ENCODE results near the gene LSM4.
"Not testable (repeated sequence)": the region's sequence is repeated elsewhere in the genome, so short reads cannot be mapped to it uniquely, and the experiment has no call there.

LSM4 gene

DNA sequence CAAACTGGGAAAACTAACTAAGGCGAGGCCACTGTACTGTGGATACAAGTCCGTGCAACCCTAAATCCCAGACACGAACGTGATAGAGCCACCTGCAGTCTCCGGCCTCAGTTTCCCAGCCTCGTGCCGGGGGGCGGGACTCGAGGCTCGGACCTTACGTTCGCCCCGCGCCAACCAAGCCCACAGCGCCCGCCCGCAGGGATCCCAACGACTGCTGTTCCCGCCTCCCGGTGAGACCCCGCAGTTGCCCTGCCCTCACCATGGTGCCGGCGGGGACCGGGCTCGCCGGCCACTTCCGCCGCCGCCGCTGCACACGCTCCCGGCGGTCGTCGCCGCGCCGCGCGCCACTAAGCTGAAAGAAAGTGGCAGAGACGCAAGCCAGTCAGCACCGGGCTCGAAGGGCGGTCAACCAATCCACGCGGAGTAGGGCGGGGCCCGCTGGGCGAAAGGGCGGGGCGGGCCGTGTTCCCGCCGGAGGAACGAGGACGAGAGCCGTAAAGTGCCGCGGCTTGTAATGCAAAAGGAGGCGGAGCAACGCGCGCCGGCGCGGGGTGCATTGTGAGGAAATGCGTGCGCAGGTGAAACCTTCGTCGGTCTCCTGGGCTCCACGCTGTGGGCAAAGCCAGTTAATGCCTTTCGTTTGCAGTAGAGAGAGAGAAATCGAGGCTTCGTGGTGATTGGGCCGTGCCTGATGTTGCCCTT is at the start of gene LSM4:
Gene LSM4, minus strand, starts transcription at position 318 of the 702 bp plus-strand sequence. Its CDS starts 56 bp downstream, at position 262.
- peak; percentile 93 for DNase-seq

DNA sequence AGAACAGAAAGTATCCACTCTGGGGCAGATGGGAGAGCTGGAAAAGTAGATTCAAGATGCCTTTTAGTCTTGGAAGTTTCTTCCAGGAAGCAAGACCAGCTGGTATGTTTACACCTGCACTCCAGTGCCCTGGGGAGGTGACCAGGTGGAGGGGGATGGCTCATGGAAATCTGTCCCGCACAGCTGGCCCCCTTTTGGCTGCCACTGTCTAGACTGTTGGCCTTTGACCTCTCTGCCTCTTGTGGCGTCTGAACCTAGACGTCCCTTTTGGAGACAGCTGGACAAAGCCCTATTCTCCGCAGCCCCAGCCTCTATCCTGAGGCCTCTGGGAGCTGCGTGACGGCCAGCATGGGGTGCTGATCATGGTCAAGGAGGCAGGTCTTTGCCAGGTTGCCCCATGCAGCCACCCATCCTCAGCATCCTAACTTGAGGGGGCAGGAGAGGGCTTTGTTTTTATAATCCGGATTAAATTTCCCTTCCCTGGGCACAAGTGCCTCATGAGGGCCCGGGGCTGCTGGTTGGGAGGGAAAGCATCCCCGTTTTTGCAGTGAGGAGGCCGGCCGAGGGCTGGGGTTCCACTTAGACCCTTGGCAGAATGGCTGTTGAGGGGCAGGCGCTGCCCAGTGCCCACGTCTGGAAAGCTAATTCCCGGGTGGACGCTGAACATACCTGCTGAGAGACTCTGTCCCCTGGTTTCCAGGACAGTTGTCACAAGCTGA is 45.8 kb upstream of the LSM4 start:
- DNase-seq: no peak

DNA sequence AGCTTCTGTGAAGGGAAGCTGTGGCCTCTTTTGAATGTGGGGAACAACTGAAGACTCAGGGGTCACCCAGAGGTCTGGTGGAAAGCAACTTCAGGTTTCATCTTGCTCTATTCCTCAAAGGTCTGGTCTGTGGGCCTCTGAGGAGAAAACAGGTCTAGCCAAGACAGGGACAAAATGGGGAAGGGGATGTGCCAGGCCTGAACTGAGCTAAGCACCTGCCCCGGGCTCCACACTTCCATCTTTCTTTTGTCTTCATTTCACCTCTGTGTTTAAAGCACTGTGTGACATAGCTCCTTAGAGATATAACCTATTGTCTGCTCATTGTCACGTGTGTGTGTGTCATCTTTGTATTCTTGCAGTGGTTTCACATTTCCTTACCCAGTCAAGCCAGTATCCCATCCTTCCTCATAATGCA is 43.2 kb upstream of the LSM4 start:
- DNase-seq: no peak

DNA sequence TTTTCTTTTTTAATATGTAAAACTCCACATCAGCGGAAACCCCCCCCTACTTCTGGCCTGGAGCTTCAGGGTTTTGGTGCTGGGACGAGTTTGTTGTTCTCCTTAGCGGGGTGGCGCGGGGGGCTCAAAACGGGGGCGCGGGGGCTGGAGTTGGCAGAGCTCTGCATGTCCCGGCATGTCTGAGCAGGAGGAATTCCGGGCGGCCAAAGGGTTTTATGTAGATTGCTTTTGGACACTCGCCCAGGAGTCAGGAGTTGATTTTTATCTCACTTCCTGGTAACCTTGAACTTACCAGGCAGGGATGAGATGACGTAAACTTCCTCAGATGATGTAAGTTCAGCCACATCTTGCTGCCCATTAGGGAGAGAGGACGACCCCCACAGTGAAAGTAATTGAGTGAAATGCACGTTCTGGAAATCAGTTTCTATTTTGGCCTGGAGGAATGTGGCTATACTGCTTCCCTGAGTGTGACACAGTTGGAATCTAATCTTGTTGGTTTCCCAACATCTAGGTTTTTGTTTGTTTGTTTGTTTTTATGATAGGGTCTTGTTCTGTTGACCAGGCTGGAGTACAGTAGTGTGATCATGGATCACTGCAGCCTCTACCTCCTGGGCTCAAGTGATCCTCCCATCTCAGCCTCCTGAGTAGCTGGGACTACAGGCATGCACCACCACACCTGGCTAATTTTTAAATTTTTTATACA is 42.1 kb upstream of the LSM4 start:
- no peak for DNase-seq

DNA sequence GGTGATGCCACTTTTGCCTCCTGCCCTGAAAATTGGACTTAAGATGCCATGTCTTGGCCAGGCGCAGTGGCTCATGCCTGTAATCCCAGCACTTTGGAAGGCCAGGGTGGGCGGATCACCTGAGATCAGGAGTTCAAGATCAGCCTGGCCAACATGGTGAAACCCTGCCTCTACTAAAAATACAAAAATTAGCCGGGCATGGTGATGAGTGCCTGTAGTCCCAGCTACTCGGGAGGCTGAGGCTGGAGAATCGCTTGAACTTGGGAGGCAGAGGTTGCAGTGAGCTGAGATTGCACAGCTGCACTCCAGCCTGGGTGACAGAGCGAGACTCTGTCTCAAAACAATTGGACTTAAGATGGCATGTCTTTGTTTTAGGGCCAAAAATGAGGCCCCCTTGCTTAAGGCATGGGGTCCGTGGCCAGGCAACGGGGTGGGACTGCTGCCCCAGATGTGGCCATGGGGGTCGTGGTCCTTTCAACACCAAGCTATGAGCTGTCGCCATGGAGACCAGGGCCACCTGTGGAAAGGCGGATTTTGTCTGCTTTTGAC is 41.5 kb upstream of the LSM4 start:
- not testable (repeated sequence) for DNase-seq

DNA sequence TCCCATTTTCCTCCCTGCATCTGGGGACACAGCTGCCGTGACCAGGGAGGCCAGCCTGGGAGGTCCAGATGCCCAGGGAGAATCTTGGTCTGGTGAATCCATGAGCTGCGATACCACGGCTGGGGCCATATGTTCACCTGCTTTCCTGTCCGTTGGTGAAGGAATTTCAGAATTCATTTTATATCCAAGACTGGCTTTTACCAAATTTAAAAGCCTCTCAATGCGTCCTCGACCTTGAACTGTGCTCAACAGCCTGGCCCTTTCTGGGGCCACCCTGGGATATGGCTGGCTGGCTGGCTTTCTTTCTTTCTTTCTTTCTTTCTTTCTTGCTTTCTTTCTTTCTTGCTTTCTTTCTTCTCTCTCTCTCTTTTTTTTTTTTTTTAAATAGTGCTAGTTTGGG is 40.9 kb upstream of the LSM4 start:
- DNase-seq: no peak

DNA sequence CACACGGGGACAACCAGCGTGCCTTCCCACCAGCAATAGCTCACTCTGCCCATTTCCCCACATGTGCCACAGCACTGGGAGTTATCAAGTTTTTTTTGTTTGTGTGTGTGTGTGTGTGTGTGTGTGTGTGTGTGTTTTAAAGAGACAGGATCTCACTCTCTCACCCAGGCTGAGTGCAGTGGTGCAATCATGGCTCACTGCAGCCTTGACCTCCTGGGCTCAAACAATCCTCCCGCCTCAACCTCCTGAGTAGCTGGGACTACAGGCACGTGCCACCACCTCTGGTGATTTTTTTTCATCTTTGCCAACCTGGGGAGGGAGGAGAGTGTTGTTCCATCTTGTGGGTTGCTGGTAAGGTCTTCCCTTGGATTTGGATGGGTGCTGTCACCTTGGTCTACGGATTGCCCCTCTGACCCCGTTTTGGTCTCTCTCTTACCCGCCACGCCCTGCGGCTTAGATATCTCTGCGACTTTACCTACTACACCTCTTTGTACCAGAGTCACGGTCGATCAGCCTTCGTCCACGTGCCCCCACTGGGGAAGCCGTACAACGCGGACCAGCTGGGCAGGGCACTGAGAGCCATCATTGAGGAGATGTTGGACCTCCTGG is 40.2 kb upstream of the LSM4 start:
- DNase-seq: no peak

DNA sequence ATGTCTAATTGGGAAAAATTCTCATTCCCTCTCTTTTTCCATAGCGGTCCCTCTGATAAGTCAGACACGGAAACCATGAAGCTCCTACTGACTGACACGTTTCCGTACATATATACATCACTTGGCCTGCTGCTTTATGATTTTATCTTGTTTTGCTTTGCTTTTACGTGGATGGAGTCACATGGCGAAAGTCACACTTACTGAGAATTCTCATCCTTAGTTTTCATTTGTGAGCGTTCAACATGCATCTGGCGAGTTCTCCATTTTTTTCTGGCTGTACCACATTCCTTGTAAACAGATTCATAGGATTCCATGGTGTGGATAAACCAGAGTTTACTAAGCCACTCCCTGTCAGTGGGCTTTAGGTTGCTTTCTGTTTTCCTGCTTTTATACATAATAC is 38.8 kb upstream of the LSM4 start:
- DNase-seq: no peak

DNA sequence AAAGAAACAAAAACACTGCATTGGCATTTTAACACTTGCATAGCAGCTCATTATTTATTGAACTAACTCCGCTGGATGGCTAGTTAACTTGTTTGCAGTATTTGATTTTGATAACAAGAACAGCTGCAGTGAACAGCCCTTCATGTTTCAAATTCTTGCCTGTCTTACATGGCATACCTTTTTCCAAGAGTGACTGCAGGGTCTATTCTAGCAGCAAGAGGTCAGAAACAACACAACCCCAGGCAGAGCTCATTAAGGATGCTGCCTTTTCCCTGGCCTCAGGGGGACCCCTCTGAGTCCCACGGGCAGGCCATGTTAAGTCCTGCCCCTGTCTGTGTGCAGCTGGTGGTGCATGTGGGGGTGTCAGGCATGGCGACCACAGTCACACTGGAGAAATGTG is 34.2 kb upstream of the LSM4 start:
- DNase-seq: no peak

DNA sequence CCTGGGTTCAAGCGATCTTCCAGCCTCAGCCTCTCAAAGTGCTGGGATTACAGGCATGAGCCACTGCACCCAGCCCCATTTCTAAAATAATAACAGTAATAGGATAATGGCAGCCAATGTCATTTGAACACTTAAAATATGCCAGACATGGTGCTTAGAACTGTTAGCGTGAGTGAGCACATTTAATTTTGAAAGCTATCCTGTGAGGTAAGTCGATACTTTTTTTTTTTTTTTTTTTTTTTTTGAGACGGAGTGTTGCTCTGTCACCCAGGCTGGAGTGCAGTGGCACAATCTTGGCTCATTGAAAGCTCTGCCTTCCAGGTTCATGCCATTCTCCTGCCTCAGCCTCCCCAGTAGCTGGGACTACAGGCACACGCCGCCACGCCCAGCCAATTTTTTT is 31.9 kb upstream of the LSM4 start:
- DNase-seq: not testable (repeated sequence)

DNA sequence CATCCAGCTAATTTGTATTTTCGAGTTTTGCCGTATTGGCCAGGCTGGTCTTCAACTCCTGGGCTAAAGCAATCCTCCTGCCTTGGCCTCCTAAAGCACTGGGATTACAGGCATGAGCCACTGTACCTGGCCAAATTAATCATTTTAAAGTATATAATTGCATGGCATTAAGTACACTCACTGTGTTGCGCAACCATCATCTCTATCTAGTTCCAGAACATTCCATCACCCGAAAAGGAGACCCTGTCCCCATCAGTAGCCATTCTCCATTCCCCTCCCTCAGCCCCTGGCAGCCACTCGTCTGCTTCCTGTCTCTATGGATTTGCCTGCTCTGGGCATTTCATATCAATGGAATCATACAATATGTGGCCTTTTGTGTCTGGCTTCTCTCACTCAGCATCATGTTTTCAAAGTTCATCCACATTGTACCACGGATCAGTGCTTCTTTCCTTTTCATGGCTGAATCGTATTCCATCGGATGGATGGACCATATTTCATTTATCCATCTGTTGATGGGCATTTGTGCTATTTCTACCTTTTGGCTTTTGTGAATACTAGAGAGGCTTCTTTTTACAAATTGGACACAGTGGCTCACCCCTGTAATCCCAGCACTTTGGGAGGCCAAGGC is 30.6 kb upstream of the LSM4 start:
- DNase-seq: no peak

DNA sequence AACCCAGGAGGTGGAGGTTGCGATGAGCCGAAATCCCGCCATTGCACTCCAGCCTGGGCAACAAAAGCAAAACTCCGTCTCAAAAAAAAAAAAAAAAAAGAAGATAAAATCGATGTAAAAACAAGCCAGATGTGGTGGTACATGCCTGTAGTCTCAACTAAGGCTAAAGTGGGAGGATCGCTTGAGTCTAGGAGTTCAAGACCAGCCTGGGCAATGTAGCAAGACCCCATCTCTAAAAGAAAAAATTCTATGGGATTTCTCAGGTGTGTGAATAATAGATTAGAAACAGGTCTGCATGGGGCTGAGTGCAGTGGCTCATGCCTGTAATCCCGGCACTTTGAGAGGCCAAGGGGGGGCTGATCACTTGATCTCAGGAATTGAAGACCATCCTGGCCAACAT is 28.7 kb upstream of the LSM4 start:
- no peak for DNase-seq

DNA sequence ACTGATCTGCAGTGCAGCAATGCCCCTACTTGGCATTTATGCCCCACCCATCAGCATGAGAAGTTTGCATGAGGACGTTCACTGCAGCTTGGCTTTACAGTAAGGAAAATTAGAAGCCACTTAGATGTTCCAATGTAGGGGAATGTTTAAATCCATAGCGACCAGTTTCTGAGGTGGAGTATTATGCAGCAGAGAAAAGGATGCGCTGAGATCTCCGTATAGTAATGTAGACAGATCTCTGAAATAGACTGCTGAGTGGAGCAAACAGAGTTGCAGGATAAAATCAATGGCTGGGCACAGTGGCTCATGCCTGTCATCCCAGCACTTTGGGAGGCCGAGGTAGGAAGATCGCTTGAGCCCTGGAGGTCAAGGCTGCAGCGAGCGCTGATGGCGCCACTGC is 27.6 kb upstream of the LSM4 start:
- no peak for DNase-seq

DNA sequence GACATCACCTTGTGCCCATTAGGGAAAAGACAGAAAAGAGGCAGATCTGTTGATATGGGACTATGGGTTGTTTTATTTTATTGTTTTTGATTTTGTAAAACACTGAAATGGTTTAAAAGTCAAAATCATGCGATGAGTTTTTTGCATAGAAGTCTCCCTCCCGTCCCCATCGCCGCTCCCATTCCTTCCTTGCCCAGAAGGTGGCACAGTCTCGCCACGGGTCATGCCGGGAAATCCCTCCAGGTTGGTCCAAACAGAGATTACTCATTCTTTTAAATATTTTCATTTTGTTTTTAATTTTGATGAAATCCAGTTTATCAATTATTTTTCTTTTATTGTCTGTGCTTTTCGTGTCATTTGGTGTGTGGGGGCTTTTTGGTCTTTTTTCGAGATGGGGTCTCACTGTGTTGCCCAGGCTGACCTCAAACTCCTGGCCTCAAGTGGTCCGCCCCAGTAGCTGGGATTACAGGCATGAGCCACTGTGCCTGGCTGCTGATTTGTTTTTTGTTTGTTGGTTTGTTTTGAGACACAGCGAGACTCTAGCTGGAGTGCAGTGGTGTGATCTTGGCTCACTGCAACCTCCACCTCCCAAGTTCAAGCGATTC is 26.8 kb upstream of the LSM4 start:
- DNase-seq: no peak

DNA sequence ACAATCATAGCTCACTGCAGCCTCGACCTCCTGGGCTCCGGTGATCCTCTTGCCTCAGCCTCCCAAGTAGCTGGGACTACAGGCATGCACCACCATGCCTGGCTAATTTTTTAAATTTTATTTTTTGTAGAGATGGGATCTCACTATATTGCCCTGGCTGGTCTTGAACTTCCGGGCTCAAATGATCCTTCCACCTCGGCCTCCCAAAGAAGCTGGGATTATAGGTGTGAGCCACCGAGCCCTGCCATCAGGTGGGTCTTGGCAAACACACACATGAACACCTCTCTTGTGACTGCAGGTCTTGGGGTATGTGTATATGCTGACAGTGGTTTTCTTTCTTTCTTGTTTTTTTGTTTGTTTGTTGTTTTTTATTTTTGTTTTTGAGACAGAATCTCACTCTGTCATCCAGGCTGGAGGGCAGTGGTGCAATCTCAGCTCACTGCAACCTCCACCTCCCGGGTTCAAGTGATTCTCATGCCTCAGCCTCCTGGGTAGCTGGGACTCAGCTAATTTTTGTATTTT is 26.0 kb upstream of the LSM4 start:
- DNase-seq: not testable (repeated sequence)

DNA sequence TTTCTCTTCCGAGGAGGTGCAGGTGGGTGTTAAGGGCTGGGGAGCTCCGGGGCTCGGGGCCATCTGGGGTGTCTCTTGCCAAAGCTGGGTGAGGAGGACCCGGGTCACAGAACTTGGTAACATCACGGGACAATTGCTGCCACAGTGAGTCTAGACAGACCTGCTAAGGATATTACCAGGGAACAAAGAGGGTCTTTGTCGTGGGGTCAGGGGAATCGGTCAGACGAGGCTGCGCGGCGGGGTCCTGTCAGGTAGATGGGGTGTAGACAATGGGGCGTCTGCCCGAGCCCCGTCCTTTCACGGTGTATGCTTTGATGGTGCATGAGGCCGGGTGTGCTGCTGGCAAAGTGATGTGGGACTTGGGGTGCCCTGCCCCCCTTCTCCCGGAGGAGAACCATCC is 25.3 kb upstream of the LSM4 start:
- DNase-seq: no peak

DNA sequence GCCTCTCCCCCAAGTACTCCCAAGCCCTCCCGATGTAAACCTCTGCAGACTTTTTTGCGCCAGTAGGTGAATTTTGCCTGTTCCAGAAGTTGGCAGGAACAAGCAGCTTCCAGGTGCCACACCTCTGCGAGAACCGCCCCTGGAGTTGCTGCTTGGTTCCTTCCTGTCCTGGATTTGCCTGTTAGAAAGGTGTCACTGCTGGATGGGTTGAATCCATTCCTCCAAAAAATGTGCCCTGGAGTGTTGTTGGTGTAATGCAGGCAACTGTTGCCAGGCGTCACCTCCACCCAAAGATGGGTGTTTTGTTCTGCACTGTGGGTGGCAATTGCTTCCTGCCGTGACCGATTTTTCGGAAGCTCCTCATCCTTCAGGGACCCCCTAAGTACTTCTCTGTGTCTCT is 23.2 kb upstream of the LSM4 start:
- no peak for DNase-seq

DNA sequence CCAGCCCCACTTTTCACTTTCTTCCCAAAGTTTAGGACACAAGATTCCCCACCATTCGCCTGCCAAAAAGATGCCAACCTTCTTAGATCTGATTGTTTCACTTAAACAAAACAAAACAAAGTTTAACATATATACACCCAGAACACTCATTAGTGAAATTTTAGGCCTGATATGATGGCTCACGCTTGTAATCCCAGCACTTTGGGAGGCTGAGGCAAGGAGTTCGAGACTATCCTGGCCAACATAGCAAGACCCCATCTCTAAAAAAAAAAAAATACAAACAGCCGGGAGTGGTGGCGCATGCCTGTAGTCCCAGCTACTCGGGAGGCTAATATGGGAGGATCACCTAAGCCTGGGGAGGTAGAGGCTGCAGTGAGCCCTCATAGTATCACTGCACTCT is 22.4 kb upstream of the LSM4 start:
- DNase-seq: no peak

DNA sequence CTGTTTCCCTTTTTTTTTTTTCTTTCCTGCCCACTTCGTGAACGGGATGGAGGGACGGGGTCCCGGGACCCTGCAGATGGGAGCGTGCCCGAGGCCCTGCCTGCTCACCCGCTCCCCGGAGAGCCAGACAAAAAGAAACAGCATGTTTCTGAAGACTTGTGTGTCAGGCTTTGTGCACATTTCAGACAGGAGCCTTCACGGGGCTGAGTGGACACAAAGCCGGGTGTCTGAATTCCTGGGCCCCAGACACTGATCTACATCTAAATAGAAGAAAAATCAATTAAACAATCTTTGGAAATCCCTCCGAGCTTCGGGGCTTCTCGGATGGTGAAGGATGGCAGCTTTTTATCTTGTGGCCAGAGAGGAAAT is 21.7 kb upstream of the LSM4 start:
- no peak for DNase-seq

DNA sequence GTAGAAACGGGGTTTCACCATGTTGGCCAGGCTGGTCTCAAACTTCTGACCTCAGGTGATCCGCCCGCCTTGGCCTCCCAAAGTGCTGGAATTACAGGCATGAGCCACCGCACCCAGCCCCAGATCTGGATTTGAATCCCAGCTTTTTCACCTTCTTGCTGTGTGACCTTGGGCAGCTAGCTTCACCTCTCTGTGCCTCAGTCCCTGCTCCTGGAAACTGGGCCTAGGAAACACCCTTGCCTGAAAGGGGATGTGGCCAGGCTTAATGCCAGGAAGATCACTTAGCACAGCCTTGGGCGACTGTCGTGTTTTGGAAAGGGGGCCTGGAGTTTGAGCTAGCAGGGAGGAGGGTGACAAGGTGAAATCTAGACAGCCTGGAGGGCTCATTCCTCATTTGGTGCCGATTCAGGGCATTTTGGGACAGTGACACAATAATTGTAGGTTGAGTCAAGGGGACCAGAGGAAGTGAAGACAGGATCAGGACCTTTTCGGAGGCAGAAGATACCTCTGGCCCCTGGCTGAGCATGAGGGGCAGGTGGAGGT is 19.3 kb upstream of the LSM4 start:
- DNase-seq: no peak

DNA sequence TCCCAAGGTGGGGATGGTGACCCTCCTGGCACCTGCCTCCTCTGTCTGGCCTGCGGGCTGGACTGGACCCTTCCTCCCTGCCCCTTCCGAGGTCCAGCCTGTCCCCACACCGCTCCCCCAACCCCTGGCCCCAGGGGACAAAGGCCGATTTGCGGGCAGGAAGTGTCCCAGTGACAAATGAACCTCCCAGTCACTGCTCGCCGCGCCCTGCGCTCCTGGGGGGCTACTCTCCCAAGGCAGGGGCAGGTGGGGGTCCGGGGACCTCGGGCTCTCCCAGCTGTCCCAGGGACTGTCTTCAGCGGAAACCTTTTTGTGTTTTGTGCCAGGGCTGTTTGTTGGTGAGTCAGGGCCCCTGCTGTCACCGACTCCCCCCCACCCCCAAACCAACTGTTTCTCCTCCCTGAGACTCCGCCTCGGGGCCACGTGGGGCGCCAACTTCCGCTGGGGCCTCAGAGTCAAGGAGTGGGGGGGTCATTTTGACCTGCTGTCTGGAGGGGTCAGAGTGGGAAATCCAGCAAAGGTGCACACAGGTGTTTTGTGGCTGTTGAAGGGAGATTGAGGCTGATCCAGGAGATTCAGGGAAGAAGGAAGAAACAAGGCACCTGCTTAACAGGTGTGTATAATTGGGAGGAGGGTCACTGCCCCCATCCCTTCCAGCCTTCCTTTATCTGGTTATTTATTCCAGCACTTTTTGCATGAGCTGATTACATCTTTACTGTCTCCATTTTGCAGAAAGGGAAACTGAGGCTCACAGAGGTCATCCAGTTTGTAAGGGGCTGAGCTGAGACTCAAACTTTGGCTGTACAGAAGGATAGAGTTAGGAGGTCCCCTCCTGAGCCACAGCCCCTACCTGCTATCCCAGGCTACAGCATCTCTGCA is 18.4 kb upstream of the LSM4 start:
- no peak for DNase-seq
